GM21381 (cell line): Measurements from ENCODE around the gene PELI2.

Experiments
- ATAC-seq: cut with Tn5 transposase; IDR thresholded peaks from one replicate; pipeline ENCODE4 v1.9.1; 2021; ENCODE audit warnings: mild to moderate bottlenecking, moderate library complexity; ENCODE audit not compliant: unreplicated experiment

The PELI2 gene

GRCh38 chr14:56284641-56285040 is 166.4 kb downstream of the PELI2 start:
- no peak for ATAC-seq

DNA sequence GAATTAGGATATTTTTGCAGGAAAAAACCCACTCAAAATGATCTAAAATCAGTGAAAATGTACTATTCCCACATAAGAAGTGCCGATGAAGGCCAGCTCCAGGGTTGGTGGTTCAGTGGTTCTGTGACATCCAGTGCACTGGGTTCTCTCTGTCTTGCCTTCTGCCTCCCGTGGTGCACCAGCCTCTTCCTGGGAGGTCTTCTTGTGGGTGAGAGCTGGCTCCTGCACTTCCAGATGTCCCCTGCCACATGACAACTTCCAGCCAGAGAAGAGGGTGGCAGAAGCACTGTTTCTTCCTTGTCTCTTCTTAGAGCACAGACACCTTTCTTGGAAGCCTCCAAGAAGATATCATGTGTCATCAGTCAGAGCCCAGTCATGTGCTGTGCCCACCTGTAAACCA is 170.9 kb downstream of the PELI2 start:
- no peak for ATAC-seq

GRCh38 chr14:56290195-56290594 is 172.0 kb downstream of the PELI2 start:
- no peak for ATAC-seq

DNA sequence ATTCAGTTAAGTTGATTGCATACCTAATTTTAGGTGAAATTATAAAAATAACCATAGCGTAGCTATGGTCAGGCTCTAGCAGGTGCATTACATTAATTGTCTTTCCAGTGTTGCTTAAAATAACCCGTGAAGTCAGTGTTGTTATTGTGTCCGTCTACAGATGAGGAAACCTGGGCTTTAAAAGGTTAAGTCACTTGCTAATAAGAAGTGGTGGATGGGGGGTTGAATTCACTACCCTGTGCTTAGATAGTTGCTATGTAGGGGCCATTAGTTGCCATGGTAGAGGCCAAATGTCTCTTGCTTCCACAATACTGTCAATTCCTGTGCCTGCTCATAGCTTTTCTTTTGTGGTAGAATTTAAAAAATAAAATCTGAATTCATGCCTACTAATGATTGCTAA is 174.8 kb downstream of the PELI2 start:
- no peak for ATAC-seq

- no peak for ATAC-seq
Measured at GRCh38 chr14:56293506-56293905, 175.3 kb downstream of the PELI2 start.

DNA sequence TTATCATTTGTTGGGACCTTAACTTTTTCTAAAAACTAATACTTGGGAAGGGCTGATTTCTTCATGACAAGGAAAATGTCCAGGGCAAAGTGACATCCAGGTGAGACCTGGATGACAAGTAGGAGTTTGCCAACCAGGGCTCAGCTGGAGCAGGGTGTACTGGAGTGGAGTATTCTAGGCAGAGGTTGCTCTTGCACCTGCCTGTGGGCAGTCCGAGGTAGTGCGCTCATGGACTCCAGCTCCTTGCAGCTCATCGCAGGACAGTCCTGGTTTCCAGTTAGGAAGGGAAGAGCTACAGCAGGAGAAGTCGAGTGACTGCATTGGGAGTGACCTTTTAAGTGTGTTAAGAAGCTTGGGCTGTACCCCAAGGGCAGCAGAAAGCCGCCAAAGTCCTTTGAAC is 175.9 kb downstream of the PELI2 start:
- no peak for ATAC-seq

- ATAC-seq, result no peak
Measured at GRCh38 chr14:56295743-56296142, 177.5 kb downstream of the PELI2 start.

- no peak for ATAC-seq
Measured at GRCh38 chr14:56297449-56297848, 179.2 kb downstream of the PELI2 start.

DNA sequence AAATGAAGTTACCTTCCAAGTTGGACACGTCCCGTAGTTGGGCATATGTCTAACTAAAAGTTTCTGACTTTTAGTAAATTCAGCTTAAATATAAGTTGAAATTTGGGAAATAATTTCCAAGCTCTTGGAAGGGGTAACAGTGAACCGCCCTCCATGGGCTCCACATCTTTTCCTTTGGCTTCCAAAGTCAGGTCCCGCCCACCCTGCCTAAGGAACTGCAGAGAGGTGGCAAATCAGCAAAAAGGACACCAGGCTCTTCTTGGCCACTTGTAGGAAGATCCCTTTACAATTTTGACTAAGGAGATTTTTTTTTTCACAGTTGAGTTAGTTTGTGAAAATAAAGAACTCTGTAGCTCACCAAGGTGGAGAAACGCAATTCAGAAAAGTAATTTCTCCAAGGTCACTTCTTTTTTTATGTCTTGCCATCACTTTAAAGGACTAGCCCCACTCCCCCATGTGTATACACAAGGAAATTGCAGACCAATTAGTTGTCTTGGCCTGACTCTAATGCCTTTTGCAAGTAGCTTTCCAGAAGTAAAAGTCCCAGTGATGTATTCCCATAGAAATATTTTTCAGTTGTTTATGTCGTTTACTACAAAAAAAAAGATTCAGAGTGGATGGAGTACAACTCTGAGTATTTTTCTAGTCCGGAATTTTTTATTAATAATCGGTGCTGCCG is 181.2 kb downstream of the PELI2 start:
- ATAC-seq, result no peak

DNA sequence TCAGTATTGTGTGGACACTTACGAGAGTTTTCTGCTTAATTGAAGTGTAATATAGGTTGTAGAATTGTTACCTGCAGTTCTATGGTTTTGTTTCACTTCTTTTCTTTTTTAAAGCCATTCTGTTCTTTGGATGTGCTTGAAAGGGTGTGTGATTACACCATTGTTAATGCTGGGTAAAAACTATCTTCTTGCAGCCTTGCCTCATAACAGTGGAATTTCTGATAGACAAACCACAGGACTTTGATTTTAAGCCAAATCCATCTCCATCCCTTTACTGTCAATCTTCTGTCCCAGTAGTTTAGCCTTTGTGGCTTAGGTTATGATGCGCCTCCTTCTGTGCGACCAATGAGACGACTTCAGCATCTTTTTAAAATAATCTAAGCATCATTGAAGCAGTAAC is 182.3 kb downstream of the PELI2 start:
- no peak for ATAC-seq

DNA sequence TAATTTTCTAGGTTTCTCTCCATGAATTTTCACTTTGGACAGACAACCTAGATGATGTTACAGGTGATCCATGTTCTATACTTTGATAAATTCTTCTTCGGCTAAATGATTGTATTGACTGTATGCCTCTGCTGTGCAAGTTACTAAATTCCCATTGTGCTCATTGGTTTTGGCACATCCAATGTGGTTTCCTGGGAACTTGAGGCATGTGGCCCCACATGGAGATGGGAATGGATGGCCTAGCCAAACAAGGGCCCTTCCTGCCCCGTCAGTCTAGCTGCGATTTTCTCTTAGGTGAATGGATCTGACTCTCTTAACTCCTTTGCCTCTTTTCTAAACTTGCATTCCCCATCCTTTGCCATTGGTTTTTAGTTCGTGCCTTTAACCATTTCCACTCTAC is 186.2 kb downstream of the PELI2 start:
- no peak for ATAC-seq

- no peak for ATAC-seq
Measured at GRCh38 chr14:56309198-56309597, 191.0 kb downstream of the PELI2 start.

GRCh38 chr14:56310643-56311042 is 192.4 kb downstream of the PELI2 start:
- no peak for ATAC-seq

- no peak for ATAC-seq
Measured at GRCh38 chr14:56313789-56314188, 195.6 kb downstream of the PELI2 start.

GRCh38 chr14:56318393-56319115 is 200.3 kb downstream of the PELI2 start:
- no peak for ATAC-seq

DNA sequence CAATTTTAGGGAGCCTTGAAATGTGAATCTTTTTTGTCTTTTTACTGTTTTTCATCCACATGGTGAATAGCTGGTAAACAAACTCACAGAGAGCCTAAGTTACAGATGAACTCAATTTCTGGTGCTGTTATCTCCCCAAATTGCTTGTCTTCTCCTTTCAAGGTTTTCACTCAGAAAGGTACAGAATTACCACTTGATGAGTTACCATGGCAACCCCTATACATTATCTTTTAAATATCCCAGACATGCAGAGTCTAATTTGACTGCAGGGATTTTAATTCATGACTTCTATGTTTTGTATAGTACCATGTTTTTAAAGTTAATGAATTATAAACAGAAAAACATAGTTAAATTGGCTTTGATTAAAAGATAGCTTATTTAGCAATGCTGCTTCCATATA is 203.7 kb downstream of the PELI2 start:
- no peak for ATAC-seq

DNA sequence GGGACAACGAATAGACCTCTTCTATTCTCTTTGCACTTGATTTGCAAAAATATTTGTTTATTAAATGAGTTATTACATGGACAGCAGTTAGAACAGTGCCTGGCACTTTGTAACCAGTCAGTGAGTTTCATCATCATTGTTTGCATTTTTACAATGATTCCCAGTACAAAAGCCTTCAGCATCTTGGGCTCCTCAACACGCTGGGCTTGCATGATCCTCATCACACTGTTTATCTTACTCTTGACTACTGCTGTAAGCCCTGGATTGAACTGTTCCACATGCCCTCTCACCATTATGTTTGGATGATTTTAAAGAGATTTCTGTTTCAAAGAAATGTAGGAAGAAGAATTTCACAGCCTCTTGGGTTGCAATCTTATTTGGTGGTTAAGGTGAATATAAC is 204.3 kb downstream of the PELI2 start:
- ATAC-seq, result no peak

- ATAC-seq, result no peak
Measured at GRCh38 chr14:56324454-56324853, 206.2 kb downstream of the PELI2 start.

DNA sequence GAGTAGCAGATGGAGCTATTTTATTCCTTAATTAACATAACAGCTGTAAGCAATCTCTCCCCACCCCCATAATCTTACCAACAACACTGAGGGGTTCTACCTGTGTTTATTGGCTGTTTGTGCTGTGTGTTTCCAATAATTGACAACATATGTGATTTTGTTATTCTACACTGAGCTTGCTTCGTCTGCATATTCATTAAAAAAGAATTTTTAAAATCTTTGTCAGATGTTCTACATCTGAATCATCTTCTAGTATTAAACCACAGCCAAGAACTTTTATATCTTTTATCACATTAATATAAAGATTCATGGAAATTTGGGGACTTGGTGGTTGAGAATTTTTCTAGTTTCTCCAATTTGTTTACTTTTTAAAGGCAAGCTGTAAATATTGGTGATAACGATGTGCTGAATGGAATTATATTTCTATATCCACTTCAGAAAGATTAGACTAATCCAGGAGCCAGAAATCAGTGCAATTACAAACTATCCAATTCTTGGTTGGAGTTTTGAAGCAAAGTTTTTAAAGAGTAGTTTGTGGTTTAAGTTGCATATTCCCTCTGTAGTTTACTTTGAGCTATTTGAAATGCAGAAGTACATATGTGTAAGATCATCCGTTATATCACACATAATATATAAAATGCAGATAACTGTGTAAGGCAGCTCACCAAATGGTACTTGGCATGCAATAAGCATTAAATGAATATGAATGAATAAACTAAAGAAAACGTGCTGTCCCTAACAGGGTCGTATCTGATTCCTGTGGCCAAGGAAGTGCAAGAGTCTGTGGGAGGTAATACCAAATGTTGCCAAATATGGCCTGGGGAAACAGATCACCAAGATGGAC is 206.9 kb downstream of the PELI2 start:
- no peak for ATAC-seq

DNA sequence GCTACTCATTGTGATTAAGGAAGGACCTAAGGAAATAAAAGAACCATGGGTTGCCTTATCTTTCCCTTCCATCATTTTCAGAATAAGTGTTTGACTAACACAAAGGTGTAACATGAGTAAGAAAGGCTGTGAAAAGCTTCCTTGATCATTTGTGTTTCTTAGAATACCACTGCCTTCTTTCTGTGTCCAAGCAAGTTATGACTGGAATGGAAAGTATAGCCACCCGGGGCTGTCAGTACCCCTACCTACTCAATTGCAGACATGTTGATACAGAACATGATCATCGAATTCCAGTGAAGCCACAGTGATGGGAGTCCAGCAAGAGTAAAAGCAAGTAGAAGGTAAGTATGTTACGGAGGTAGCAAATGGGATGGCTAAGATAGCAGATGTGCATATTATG is 209.8 kb downstream of the PELI2 start:
- no peak for ATAC-seq

DNA sequence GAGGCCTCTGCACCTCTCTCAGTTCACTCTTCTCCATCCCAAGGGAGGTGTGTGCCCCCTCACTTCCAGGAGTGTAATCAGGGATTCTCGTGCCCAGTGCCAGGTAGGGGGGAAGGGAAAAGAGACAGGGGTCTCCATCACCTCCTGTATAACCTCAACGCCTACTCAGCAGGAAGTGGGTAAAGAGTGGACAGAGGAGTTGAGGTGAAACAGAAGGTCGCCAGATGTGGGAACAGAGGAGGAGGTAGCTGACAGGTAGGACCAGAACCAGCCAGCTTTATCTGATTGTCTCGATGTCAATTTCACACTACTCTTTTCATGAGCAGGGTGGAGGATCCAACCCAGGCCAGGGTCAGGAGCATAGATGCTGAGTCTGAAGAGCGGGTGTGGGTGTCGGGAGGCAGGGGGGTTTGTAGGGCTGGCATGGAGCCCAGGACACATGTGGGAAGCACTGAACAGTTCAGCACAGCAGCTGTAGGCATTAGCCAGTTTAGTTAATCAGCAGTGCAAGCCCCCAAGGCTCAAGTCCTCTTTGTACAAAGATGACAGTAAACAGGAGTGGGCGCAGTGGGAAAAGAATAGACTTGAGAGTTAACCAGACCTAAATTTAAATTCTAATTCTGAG is 213.5 kb downstream of the PELI2 start:
- no peak for ATAC-seq
